Nephron (organoid): ENCODE measurements around the gene MRGPRX2.

Experiments used
- H3K27ac Mint-ChIP-seq, 3 experiments: 2 replicates each; pipeline ENCODE4 v1.8.0; 2020; ENCODE audit warnings: mixed read lengths in 3 of 3, mild to moderate bottlenecking in 2 of 3, moderate library complexity in 1 of 3
- H3K27me3 Mint-ChIP-seq: 2 replicates; pipeline ENCODE4 v1.8.0; 2021; ENCODE audit warnings: low read depth, mild to moderate bottlenecking, moderate library complexity, mixed read lengths
- H3K36me3 Mint-ChIP-seq: 2 replicates; pipeline ENCODE4 v1.8.0; 2020; ENCODE audit warnings: low read depth, mixed read lengths
- H3K4me1 Mint-ChIP-seq: 2 replicates; pipeline ENCODE4 v1.8.0; 2020; ENCODE audit warnings: mixed read lengths
- H3K4me3 Mint-ChIP-seq, 3 experiments: 2 replicates each; pipeline ENCODE4 v1.8.0; 2020; ENCODE audit warnings: mild to moderate bottlenecking in 3 of 3, mixed read lengths in 3 of 3, moderate library complexity in 2 of 3
- H3K9me3 Mint-ChIP-seq: 2 replicates; pipeline ENCODE4 v1.8.0; 2020; ENCODE audit warnings: mixed read lengths
- CTCF ChIP-seq, 3 experiments: fragments of 200-600 bp; sonication (generic); IDR thresholded peaks; one replicate each; pipeline ENCODE4 v1.5.0; 2021; ENCODE audit warnings: antibody characterized with exemption in 3 of 3; ENCODE audit not compliant: unreplicated experiment in 3 of 3

Gene MRGPRX2

DNA sequence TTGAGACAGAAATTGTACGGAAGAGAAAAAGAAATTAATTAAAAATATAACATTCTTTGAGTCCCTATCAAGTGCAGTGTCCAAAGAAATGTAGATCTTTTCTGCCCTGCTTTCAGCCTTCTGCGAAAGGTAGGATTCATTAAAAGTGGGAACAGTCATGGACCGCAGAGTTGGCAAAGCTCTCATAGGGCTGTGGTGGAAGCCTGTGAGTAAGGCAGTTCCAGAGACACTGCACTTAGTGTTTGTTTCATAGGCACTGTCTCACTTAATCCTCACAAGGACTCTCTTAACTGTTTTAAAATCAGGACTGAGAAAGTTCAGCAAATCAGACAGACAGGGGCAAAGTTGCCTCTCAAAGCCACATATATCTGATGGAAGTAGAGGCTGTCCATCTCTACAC is 5.5 kb downstream of the MRGPRX2 start:
- Mint-ChIP-seq H3K9me3 (peaks cover 6% of the 10 kb centered on the region), H3K4me3 (no peak overlapping the region), H3K27ac (no peak overlapping the region), H3K36me3 (no peaks in the 10 kb centered on the region), H3K4me1 (no peaks in the 10 kb centered on the region), H3K27me3 (no peaks in the 10 kb centered on the region)
- TF ChIP-seq CTCF (IDR thresholded peaks at IDR 0.05; ENCODE audit: unreplicated experiment in 3 of 3), result no peak

- Mint-ChIP-seq H3K27me3 (no peaks in the 10 kb centered on the region), H3K36me3 (no peaks in the 10 kb centered on the region), H3K4me3 (no peak overlapping the region), H3K27ac (no peak overlapping the region), H3K4me1 (no peaks in the 10 kb centered on the region), H3K9me3 (peaks cover 10% of the 10 kb centered on the region)
- TF ChIP-seq CTCF (IDR thresholded peaks at IDR 0.05; ENCODE audit: unreplicated experiment in 3 of 3), result no peak
These were observed 6.6 kb downstream of the MRGPRX2 start for GRCh38 chr11:19053909-19054308.

DNA sequence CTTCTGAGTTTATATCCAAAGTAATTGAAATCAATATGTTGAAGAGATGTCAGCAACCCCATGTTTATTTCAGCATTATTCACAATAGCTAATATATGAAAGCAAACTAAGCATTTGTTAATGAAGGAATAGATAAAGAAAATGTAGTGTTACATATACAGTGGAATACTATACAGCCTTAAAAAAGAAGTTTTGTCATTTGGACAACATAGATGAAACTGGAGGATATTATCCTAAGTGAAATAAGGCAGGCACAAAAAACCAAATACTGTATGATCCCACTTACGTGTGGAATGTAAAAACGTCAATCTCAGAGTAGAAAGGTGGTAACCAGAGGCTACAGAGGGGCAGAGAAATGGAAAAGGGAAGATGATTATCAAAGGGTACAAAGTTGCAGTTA is 10.2 kb downstream of the MRGPRX2 start:
- Mint-ChIP-seq H3K4me3 (no peak overlapping the region), H3K9me3 (peaks cover 14% of the 10 kb centered on the region), H3K36me3 (no peaks in the 10 kb centered on the region), H3K27ac (no peak overlapping the region), H3K27me3 (no peaks in the 10 kb centered on the region), H3K4me1 (no peaks in the 10 kb centered on the region)
- no peak for TF ChIP-seq CTCF (IDR thresholded peaks at IDR 0.05; ENCODE audit: unreplicated experiment in 3 of 3)

- H3K4me1 Mint-ChIP-seq, result no peaks in the 10 kb centered on the region
- no peaks in the 10 kb centered on the region for H3K36me3 Mint-ChIP-seq
- peaks cover 14% of the 10 kb centered on the region for H3K9me3 Mint-ChIP-seq
These were observed 11.2 kb downstream of the MRGPRX2 start for GRCh38 chr11:19049351-19049750.

DNA sequence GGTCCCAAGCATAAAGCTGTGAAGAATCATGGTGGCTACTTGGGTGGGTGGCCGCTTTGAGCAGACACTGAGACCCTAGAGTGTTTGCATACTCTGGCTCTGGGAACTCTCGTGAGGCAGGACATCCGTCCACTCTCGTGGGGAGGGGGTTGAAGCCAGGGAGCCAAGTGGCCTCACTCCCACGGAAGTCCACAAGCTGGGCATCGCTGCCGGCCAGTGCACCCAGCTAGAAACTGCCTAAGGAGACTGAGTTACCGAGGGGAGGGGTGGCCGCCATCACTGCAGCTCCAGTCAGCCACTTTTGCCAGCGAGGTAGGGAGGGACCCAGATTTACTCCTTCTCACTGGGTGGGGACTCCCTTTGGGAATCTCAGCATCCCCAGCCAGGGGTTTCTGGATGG is 20.5 kb downstream of the MRGPRX2 start:
- Mint-ChIP-seq H3K27ac (no peak overlapping the region), H3K9me3 (peaks cover 7% of the 10 kb centered on the region), H3K36me3 (no peaks in the 10 kb centered on the region), H3K27me3 (peaks cover 18% of the 10 kb centered on the region), H3K4me3 (no peak overlapping the region), H3K4me1 (no peaks in the 10 kb centered on the region)
- no peak for TF ChIP-seq CTCF (IDR thresholded peaks at IDR 0.05; ENCODE audit: unreplicated experiment in 3 of 3)

More at GRCh38 chr11:19049351-19049750, 11.2 kb downstream of the MRGPRX2 start:
- TF ChIP-seq CTCF (IDR thresholded peaks at IDR 0.05; ENCODE audit: unreplicated experiment in 3 of 3), result no peak
- peaks cover 4% of the 10 kb centered on the region for H3K27me3 Mint-ChIP-seq
- no peak overlapping the region for H3K4me3 Mint-ChIP-seq
- H3K27ac Mint-ChIP-seq, result no peak overlapping the region

- Mint-ChIP-seq H3K4me3 (no peak overlapping the region), H3K27me3 (peaks cover 14% of the 10 kb centered on the region), H3K4me1 (no peaks in the 10 kb centered on the region), H3K27ac (no peak overlapping the region), H3K36me3 (no peaks in the 10 kb centered on the region), H3K9me3 (peaks cover 7% of the 10 kb centered on the region)
- no peak for TF ChIP-seq CTCF (IDR thresholded peaks at IDR 0.05; ENCODE audit: unreplicated experiment in 3 of 3)
These were observed 21.1 kb downstream of the MRGPRX2 start for GRCh38 chr11:19039409-19039808.
